T47D (cell line): Measurements from ENCODE around the gene ARL4A.
"Not testable (repeated sequence)": the region's sequence is repeated elsewhere in the genome, so short reads cannot be mapped to it uniquely, and the experiment has no call there.

Experiments
- DNase-seq, 2 experiments: peaks; one replicate each; pipeline versions ENCODE4 v3.0.0 to v3.0.0-alpha.2; 2011 to 2012; ENCODE audit warnings: low read depth in 1 of 2, low spot score in 1 of 2
- JUND ChIP-seq: IDR thresholded peaks from 2 replicates; pipeline ENCODE4 v1.6.1; 2012; ENCODE audit warnings: low read depth
- in situ Hi-C: cut with HindIII; loops from 2 replicates; pipeline ENCODE4 v1.10.0; 2016; ENCODE audit warnings: low sequenced_read_pairs, low pct_unique_long_range_greater_than_20kb

The ARL4A gene

DNA sequence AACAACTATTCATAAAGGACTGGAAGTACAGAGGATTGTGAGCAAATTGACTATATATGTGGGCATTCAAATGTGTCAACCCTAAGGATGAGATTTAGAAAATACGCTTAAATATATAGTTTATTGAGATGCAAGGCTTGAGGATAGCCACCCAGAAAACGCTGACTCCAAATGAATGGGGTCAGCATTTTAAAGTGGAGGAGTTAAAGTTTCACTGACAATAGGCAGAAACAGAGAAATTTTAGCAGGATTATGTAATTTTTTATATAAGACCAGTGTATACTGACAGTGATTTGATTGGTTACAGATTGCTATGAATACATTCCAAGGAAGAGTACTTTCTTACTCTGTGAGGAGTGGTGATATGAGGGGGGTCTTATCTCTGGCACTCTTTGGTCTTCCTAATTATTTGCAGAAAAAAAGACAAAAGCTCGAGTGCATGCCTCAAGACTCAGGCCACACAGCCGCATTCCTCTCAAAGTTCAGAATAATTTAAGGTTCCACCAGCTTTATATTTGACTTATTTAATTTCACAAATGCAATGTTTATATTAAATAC is 38.6 kb upstream of the ARL4A start:
- no peak for TF ChIP-seq JUND
- no peak for DNase-seq
- in situ Hi-C loops = no loop called here

GRCh38 chr7:12649348-12649747 is 38.1 kb upstream of the ARL4A start:
- TF ChIP-seq JUND = no peak
- no peak for DNase-seq
- in situ Hi-C loops = no loop called here

DNA sequence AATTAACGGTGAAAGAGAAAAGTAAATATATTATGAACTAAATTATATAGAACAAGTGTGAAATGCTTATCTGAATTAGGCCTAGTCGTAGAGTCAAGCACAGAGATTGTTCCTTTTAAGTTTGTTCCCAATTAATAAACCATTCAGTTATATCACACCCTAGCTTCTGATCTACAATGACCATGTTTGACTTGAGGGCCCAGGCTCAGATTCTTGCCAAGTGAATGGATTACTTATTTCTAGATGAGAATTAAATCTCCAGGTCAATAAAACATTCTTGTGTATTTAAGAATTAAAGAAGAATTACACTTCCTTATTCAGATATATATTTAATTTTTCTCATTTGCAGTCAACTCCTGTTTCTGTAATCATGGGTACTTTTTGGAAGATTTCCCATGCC is 37.4 kb upstream of the ARL4A start:
- in situ Hi-C loops = no loop called here
- no peak for DNase-seq
- TF ChIP-seq JUND = no peak

DNA sequence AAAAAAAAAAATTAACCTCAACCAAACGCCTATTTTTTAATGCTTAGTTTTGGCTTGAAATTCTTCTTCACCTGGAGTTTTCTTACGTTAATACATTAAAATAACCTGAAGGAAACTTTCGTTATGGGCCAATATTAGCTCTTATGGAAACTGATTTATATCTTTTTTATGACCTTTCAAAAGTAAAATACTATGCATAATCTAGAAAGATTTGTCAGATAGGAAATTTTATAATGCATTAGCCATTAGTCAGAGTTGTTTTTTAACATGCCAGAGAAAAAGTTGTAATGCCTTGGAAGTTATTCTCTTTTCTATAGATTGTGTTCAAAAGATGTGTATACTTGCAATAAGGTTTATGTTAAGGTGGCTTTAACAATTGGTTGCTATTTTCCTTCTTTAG is 34.3 kb upstream of the ARL4A start:
- in situ Hi-C loops = no loop called here
- no peak for TF ChIP-seq JUND
- DNase-seq = no peak

- no peak for DNase-seq
- in situ Hi-C loops = no loop called here
- TF ChIP-seq JUND = no peak
Measured at GRCh38 chr7:12653518-12653917, 33.9 kb upstream of the ARL4A start.

DNA sequence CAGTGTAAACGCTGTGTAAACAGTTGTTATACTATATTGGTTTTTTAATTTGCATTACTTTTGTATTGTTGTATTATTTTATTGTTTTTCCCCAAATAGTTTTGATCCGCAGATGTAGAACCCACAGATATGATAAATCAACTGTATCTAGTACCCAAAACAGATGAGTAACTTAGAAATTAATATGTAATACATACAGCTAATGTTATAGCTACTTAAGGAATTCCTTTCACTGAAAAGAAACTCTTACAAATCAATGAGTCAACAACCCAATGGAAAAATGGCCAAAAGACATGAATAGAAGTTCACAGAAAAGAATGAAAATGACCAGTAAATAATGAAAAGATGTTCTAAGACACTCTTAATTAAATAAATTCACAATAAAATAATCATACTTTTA is 32.3 kb upstream of the ARL4A start:
- no peak for TF ChIP-seq JUND
- in situ Hi-C loops = no loop called here
- no peak for DNase-seq

DNA sequence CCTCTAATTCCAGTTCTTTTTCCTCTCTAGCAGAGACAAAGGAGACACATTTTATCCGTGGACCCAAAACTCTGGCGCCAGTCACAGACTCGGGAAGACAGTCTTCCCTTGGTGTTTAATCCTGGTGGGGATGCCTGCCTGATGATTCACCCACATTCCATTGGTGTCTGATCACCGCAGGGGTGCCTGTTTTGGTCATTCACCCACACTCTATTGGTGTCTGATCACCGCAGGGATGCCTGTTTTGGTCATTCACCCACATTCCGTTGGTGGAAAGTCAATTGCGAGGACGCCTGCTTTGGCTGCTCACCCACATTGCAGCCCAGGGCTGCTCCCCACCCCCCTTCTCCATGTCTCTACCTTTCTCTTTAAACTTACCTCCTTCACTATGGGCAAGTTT is 27.0 kb upstream of the ARL4A start:
- in situ Hi-C loops = not testable (repeated sequence)
- peak; percentile 50; the same call in 1 of the 2 replicates for TF ChIP-seq JUND
- peak in 1 of 2 experiments; percentile 61 for DNase-seq

GRCh38 chr7:12660986-12661385 is 26.4 kb upstream of the ARL4A start:
- in situ Hi-C loops, DNase-seq: not testable (repeated sequence)

DNA sequence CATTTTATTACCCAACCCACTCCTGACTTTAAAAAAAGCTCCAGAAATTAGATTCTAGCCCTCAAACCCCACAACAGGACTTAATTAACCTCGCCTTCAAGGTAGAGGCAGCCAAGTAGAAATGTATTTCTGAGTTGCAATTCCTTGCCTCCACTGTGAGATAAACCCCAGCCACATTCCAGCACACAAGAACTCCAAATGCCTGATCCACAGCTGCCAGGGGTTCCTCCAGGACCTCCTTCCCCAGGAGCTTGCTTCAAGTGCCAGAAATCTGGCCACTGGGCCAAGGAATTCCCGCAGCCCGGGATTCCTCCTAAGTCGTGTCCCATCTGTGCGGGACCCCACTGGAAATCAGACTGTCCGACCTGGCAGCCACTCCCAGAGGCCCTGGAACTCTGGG is 25.9 kb upstream of the ARL4A start:
- DNase-seq = no peak
- no peak for TF ChIP-seq JUND
- in situ Hi-C loops = no loop called here

DNA sequence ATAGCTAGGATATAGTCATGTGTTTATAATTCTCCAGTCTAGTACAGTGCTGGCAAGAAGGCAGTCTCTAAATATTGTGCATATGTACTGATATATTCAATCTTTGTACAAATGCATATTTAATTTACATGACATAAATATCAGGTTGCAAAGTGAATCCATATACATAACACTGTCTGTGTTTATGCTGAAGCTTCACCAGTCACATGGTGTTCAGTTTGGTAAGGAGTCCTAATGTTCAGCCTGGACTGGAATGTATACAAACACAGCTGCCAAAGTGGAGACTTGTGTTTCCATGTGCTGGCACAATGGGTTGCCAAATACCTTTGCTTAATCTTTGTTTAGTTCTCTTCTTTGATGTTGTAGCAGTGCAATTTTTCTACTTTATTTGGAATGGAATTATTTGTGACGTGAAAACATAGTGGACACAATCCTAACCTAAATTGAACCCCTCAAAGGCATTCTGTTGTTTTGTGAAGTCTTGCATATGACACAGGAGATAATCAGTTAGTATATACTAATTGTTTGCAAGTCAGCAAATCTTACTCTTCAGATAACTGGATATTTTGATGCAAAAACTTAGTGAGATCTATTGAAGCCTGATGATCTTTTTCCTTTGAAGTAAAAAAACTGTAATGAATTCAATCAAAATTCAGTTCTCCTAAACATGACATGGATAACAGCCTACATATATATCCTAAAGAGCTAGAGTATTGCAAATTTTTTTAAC is 17.3 kb upstream of the ARL4A start:
- in situ Hi-C loops = no loop called here
- peak in 1 of 2 experiments; percentile 45 for DNase-seq

DNA sequence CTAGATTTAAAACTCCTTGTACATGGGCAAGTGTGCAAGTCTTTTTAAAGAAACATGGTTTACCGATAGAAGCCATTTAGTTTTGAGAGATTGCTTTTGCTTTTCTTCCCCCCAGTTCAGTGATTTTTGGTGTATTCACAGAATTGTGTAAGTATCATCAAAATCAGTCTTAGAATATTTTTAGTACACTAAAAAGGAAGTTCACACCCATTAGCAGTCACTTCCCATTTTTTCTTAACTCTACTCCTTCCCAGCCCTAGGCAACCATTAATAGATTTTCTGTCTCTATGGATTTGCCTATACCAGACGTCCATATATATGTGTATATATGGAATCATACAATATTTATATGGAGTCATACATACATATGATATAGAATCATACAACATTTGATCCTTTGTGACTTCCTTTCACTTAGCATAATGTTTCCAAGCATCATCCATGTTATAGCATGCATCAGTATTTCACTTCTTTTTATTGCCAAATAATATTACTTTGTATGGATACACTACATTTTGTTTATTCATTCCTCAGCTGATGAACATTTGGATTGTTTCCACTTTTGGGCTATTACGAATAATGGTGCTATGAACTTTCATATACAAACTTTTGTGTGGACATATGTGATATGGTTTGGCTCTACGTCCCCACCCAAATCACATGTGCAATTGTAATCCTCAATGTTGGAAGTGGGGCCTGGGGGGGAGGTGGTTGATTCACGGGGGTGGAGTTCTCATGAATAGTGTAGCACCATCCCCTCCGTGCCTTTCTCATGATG is 16.5 kb upstream of the ARL4A start:
- no peak for TF ChIP-seq JUND
- no peak for DNase-seq

More for the DNA sequence above, 17.3 kb upstream of the ARL4A start:
- TF ChIP-seq JUND = no peak

GRCh38 chr7:12673436-12673835 is 14.0 kb upstream of the ARL4A start:
- DNase-seq, in situ Hi-C loops: not testable (repeated sequence)

More for the DNA sequence above, 16.5 kb upstream of the ARL4A start:
- in situ Hi-C loops = no loop called here

- no peak for DNase-seq
- TF ChIP-seq JUND = no peak
- in situ Hi-C loops = no loop called here
Measured at GRCh38 chr7:12674053-12674452, 13.4 kb upstream of the ARL4A start.
